HG03045 (cell line): ENCODE data around the gene SMIM5.

Experiments used
- ATAC-seq: cut with Tn5 transposase; IDR thresholded peaks from one replicate; pipeline ENCODE4 v1.9.1; 2021; ENCODE audit warnings: mild to moderate bottlenecking, moderate library complexity; ENCODE audit not compliant: unreplicated experiment

The SMIM5 gene

DNA sequence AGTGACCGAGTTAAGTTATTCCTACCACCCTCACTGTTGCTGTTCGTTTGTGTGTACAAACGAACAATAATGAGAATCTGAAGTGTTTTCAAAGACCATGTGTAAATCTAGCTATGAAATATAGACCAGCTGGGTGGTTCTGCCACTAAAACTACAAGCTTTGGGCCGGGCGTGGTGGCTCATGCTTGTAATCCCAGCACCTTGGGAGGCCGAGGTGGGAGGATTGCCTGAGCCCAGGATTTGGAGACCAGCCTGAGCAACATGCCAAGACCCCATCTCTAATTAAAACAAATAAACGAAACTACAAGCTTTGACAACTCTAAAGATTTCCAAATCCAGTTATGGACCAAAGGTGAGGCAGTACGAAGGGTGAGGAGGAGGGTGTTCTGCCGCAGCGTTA lies 32.7 kb downstream of the SMIM5 start:
- no peak for ATAC-seq

DNA sequence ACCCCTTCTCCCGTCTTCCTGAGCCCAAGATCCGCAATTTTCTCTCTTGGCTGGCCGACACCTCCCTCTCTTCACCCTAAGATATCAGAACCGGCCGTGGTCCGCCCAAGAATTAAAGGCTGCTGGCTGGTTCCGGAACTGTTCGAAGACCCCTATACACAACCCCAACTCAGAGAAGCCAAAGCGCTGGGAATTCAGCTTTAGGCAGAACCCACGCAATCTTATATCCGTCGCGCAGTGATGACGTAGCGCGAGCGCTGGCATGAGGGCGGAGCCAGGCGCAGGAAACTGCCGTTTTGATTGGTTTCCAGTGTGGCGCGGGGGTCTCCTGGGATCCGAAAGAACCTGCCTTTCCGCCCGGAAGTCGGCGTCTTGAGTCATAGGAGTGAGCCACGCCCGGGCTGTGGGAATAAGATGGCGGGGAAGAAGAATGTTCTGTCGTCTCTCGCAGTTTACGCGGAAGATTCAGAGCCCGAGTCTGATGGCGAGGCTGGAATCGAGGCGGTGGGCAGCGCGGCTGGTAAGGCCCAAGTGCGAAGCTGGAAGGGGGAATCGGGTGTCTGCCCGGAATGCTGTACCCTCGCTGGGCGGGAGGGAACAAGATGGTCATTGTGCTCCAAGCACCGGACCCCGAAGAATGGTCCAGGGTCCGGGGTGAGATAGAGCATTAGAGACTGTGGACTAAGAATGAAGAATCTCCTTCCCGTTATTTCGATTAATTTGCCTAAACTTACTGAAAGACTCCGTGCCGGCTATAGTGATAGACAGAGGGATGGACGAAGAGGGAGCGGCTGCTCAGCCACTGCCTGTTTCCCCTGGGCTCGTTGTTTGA lies 33.9 kb downstream of the SMIM5 start, which contains the start of the genes RECQL5 and SAP30BP:
RECQL5 (minus strand) TSS at position 196 of the 832 bp plus-strand sequence. CDS start 597 bp downstream, outside the sequence.
SAP30BP (plus strand) TSS at position 380 of the 832 bp plus-strand sequence; CDS start at position 415, 35 bp downstream.
- ATAC-seq = peak; percentile 77

DNA sequence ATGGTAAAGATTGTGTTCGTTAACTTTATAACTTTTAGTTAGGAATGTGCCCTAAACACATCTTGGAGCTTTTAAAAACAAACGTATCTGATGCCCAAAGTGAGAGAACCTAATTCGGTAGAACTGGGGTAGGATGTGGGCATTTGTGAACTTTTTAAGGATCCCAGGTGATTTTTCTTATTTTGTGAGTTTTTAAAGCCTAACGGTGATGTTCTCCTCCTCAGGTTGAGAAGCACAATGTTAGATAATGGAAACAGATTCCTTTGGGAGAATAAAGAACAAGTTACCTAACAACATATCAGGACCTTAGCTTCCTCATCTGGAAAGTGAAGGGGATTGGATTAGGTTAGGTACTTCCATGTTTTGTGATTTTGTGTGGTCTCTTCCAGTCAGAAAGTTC lies 34.6 kb downstream of the SMIM5 start:
- ATAC-seq = no peak

DNA sequence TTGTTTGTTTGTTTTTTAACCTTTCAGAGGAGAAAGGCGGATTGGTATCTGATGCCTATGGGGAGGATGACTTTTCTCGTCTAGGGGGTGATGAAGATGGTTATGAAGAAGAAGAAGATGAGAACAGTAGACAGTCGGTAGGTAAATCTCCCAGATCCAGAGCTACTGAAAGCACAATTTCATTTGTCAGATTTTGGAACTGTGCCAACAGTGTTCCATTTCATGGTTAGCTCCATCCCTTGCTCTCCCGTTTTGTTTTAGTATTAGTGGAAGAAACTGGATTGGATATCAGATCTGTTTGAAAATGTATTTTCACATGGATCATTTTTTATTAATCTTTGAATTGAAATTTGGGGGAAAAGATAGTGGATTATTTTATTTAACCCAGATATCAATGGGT lies 35.3 kb downstream of the SMIM5 start:
- no peak for ATAC-seq

DNA sequence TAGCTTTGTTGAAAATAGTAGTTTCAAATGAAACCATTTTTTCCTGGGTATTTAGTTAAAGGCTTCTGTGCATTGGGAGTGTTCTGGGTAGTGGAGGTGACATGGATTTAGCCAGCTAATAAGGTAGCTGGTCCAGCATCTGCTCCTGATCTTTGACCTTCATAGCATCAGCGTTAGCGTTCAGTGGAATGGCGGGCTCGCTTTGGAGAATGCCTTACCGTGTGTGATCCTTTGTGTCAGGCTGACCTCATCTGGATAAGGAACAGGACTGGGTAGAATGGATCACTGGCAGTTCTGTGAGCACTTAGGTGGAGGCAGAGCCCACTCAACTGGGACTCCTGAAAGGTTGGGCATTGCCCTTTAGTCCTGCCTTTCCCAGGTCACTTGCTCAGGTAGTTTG lies 37.6 kb downstream of the SMIM5 start:
- no peak for ATAC-seq

GRCh38 chr17:75672011-75672410 lies 38.8 kb downstream of the SMIM5 start:
- ATAC-seq = no peak

DNA sequence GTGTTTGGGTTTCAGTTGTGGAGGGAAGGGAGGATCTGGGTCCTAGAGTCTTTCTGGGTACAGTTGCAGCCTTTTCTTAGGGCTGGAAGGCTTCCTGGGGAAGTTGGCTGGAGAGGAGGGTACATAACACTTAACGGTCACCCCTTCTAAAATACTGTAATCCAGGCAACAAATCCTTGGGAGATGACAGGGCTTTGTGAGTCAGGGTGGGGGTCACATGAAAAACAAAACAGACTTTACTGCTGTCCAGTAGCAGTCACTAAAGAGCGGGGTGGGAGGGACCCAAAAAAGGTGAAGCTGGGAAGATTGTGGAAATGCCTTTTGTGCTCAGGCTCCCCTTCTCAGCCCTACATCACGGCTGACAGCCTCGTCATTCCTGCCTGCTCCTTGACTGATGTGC lies 40.3 kb downstream of the SMIM5 start:
- ATAC-seq = no peak

- no peak for ATAC-seq
Observed at GRCh38 chr17:75676461-75676860, 43.2 kb downstream of the SMIM5 start.

DNA sequence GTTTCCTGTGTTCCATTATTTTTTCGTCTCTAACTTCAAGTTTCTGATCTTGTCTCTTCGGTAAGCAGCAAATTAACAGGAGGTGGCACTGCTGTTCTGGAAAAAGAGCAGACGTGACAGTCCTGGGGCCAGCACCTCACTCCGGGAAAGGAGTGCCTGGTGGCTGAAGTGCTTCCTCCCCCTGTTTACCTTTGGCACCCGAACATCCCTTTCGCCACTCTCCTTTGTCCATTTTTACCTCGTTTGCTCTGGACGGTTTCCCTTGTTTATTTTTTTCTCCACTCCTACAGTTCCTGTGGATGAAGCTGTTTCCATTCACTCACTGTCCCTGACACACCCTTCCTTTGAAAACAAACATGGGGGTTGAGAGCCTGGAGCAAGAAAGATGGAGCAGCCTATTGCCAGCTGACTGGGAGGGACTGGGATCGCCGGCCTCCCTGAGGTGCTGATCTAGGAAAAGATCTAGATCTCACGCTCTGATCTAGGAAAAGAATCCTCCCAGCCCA lies 46.5 kb downstream of the SMIM5 start:
- ATAC-seq = no peak

- no peak for ATAC-seq
Observed at GRCh38 chr17:75680431-75680830, 47.2 kb downstream of the SMIM5 start.

DNA sequence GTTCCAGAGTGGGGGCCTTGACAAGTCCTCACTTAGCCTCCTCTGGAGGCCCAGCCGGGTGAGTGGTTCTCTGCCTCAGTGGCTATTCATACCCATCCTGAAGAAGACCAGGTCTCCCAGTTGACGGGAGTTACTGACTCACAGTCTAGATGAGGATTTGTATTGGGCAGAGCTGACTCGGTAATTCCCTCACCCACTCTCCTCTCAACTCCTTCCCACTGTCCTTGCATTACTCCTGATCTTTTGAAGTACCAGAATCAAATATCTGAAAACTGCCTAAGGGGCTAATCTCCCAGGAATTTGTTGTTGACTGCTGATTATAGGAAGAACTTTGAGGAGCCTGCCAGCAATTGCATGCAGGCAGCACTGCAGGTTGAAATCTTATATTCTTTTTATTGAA lies 48.1 kb downstream of the SMIM5 start:
- ATAC-seq = no peak

DNA sequence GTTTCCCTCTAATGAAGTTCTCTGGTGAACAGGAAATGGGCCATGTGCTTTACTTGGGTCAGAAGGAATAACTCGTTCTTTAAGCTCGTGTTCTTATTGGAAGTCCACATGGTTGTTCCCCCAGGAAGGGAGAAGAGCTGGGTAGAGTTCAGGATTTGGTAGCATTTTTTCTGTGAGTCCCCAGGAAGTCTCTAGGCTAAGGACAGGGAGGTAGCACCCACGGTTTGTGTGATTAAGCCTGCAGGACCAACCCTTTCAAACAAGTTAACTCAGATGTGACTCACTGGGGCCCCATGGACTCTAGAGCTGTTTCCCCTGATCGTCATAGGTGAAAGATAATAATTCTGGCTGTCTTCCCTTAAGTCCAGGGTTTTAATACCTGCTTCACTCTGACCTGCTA lies 50.3 kb downstream of the SMIM5 start:
- ATAC-seq = no peak

DNA sequence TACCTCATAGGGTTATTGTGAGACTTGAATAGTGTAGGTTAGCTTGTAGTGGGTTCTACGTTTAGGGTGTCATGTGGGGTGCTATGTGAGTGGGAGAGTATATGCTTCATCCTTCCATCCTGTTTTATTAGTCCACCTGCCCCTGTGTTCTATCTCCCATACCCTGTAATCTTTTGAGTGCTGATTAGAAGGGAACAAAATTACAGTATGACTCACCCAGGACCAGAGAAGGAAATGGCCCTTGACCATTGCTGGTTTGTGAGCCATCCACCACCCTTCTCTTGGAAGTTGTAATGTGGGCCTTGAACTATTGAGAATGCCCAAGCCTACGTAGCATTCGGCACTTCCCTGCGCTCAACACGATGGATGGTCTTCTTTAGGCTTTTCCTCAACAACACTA lies 51.0 kb downstream of the SMIM5 start:
- ATAC-seq = no peak

DNA sequence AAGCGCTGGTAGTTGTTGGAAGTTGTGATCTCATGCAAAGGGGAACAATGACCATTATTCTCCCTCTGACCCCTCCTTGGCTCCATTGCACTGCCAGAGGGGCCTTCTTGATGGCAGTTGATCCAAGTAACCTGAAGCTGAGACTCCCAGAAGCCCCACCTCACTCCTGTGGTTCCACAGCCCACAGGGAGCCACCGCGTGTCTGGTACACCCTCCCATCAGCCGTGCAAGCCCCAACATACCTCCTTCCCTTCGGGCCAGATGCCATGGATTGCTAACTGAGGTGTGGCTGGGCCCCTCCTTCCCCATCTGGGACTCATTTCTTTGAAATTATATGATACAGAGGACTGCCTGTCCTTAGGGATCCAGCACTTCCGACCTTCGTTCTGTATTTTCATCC lies 51.7 kb downstream of the SMIM5 start:
- ATAC-seq = no peak

GRCh38 chr17:75685499-75685898 lies 52.3 kb downstream of the SMIM5 start:
- ATAC-seq = no peak

DNA sequence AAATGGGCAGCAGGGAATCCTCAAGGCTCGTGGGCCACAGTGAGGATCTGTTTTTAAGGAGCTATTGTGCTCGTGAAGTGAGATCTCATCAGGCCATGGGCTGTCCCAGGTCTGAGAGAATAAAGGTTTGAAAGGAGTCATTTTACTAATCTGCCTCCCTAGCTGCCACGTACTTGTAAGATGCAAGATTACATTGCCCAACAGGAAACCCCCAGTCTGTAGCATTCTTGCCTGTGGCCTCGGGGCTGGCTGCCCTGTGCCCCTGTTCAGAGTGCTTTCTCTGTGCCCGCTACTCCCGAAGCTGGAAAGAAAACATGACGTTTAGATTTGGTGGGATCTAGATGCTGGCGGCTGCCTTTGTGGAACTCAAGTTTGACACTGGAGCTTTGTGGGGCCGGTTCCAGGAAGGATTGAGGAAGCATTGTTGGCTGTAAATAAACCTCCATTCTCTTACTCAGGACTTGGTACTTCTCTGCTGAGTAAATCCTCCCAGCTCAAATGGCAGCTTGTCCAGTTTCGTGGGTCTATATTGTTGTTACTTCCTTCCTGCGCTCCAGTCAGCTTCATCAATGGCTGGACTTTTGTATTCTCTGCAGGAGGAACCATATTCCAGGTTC lies 55.1 kb downstream of the SMIM5 start:
- ATAC-seq = no peak

- ATAC-seq = no peak
Observed at GRCh38 chr17:75689441-75689873, 56.2 kb downstream of the SMIM5 start.
